Chondrocyte (in vitro differentiated cells): ENCODE measurements around the gene FAM222A. TPM values are rescaled to one million over a fixed set of nuclear protein-coding genes. Genes with fewer than 3 reads are reported as not detected.

Experiments used
- DNase-seq: peaks from one replicate; pipeline ENCODE4 v3.0.0; 2021; ENCODE audit warnings: mixed read lengths, low spot score
- H3K27ac Mint-ChIP-seq: one replicate; pipeline ENCODE4 v1.8.0; 2021; ENCODE audit warnings: mild to moderate bottlenecking, moderate library complexity, mixed read lengths; ENCODE audit not compliant: unreplicated experiment
- H3K27me3 Mint-ChIP-seq: 2 replicates; pipeline ENCODE4 v1.8.0; 2021; ENCODE audit warnings: low read depth, mixed read lengths
- H3K36me3 Mint-ChIP-seq: 2 replicates; pipeline ENCODE4 v1.8.0; 2021; ENCODE audit warnings: low read depth, mixed read lengths
- H3K4me1 Mint-ChIP-seq: 2 replicates; pipeline ENCODE4 v1.8.0; 2021; ENCODE audit warnings: low read depth, mild to moderate bottlenecking, mixed read lengths
- H3K4me3 Mint-ChIP-seq: one replicate; pipeline ENCODE4 v1.8.0; 2021; ENCODE audit warnings: mild to moderate bottlenecking, moderate library complexity, mixed read lengths; ENCODE audit not compliant: unreplicated experiment
- H3K9me3 Mint-ChIP-seq: 2 replicates; pipeline ENCODE4 v1.8.0; 2021; ENCODE audit warnings: low read depth, mixed read lengths
- total RNA-seq: library from RNA; stranded (reverse); gene quantifications from 3 replicates; pipeline ENCODE4 v1.2.1, GENCODE V29; 2021
- TF ChIP-seq, protein P1 (sequence below): fragments of 200-600 bp; sonication (generic); IDR thresholded peaks from 2 replicates; pipeline ENCODE4 v1.5.0; 2021; ENCODE audit warnings: antibody characterized with exemption, mild to moderate bottlenecking, moderate library complexity

The FAM222A gene
- total RNA-seq, 1 donor from 2014 or later: 1.0 TPM

DNA sequence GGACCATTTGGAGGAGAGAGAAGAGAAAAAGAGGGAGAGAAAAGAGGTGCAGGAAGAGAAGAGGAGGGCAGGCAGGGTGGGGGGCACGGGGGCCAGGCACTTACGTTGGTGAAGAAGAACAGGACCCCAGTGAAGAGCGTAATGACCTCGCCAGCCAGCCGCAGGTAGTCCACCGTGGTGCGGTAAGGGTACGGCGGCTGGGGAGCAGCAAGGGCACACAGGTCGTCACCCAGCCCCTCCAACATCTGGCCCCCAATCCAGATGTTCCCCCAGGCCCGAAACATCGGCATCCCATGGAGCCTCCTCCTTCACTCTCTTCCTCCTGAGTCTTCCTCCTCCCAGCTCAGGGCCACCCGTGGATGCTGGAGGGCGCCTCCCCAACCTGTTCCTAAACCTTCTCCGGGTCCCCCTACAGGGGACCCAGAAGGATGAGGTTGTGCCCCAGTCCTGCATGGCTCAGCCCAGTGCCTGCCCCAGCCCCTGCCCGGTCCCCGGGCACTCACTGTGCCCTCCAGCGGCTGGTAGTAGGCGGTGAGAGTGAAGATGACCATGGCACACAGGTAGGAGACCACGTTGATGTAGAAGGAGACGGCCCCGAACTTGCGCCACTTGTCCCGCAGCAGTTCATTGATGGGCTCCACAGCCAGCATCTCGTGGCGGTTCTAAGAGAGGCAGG lies 80.3 kb downstream of the FAM222A start:
- TF ChIP-seq, protein P1, sequence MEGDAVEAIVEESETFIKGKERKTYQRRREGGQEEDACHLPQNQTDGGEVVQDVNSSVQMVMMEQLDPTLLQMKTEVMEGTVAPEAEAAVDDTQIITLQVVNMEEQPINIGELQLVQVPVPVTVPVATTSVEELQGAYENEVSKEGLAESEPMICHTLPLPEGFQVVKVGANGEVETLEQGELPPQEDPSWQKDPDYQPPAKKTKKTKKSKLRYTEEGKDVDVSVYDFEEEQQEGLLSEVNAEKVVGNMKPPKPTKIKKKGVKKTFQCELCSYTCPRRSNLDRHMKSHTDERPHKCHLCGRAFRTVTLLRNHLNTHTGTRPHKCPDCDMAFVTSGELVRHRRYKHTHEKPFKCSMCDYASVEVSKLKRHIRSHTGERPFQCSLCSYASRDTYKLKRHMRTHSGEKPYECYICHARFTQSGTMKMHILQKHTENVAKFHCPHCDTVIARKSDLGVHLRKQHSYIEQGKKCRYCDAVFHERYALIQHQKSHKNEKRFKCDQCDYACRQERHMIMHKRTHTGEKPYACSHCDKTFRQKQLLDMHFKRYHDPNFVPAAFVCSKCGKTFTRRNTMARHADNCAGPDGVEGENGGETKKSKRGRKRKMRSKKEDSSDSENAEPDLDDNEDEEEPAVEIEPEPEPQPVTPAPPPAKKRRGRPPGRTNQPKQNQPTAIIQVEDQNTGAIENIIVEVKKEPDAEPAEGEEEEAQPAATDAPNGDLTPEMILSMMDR: no peak
- no peaks in the 10 kb centered on the region for H3K4me1 Mint-ChIP-seq
- no peak for DNase-seq
- H3K27me3 Mint-ChIP-seq: peaks cover 9% of the 10 kb centered on the region
- no peaks in the 10 kb centered on the region for H3K36me3 Mint-ChIP-seq
- H3K9me3 Mint-ChIP-seq: no peaks in the 10 kb centered on the region
- no peak overlapping the region for H3K27ac Mint-ChIP-seq
- H3K4me3 Mint-ChIP-seq: no peak overlapping the region

DNA sequence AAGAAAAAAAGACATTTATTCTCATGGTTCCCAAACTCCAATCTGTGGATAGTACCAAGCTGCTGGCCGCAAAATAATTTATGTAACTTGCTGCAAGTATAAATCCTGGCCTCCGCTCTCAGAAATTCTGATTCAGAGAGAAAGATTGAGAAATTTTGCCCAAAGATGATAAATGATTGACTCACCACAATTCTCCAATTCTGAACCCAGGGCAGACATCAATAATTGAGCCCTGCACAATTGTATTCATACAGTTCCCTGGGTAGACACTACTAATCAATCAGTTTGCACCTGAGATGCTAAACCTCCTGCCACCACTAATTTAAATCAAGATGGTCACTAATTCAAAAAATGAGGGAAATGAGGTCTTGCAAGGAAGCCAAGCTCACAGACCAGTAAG lies 81.4 kb downstream of the FAM222A start:
- H3K9me3 Mint-ChIP-seq: no peaks in the 10 kb centered on the region
- no peaks in the 10 kb centered on the region for H3K4me1 Mint-ChIP-seq
- no peak overlapping the region for H3K4me3 Mint-ChIP-seq
- no peak for DNase-seq
- no peaks in the 10 kb centered on the region for H3K36me3 Mint-ChIP-seq
- H3K27me3 Mint-ChIP-seq: peaks cover 9% of the 10 kb centered on the region
- no peak overlapping the region for H3K27ac Mint-ChIP-seq
- TF ChIP-seq, protein P1: no peak

DNA sequence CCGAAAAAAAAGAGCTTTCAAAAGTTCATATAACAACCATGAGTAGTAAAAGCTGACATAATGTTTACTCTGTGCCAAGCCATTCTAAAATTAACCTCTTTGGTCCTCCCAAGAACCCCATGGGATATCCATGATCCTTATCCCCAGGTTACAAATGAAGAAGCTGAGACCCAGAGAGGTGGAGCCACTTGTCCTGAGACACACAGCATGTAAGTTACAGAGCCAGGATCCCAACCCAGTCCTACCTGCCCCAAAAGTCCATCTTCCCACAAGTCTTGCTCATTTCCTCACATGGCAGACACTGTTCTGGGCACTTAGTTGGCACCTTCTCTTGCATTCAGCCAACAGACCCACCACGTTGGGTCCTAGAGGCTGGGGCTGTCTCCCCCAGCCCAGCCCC lies 82.4 kb downstream of the FAM222A start:
- Mint-ChIP-seq H3K4me1 (no peaks in the 10 kb centered on the region), H3K36me3 (no peaks in the 10 kb centered on the region), H3K27ac (no peak overlapping the region), H3K27me3 (peaks cover 9% of the 10 kb centered on the region), H3K4me3 (no peak overlapping the region), H3K9me3 (no peaks in the 10 kb centered on the region)
- TF ChIP-seq, protein P1: no peak
- DNase-seq: no peak

DNA sequence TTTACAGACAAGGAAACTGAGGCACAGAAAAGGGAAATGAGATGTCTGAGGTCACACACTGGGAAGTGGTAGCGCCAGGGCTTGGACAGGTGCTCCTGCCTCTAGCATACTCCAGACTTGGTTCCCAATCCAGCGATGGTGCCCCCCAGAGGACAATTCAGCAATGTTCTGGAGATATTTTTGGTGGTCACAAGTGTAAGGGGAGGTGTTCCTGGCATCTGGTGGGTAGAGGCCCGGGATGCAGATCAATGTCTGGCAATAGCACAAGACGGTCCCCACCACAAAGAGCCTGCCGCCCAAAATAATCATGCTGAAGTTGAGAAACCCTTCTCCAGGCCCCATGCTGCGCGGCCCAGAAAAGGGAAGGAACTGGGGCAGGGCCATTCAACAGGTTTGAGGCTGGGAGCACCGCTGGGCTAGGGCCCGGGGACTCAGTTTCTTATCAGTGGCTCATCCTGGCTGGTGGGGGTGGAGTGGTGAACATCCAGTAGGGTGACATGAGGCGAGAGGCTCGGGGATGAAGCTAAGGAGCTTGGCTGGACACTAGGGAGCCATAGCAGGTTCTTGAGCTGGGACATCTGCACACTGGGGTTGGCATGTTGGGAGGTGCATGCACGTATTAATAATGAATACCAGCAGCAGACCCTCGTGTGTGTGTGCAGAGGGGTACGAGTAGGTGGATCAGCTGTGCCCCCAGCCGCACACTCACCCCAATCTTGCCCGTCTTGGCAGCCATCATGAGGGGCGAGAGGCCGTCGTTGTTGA lies 84.5 kb downstream of the FAM222A start:
- Mint-ChIP-seq H3K36me3 (no peaks in the 10 kb centered on the region), H3K27me3 (peaks cover 7% of the 10 kb centered on the region), H3K4me3 (no peak overlapping the region), H3K4me1 (no peaks in the 10 kb centered on the region), H3K27ac (no peak overlapping the region), H3K9me3 (no peaks in the 10 kb centered on the region)
- no peak for DNase-seq
- TF ChIP-seq, protein P1: peak; percentile 57

DNA sequence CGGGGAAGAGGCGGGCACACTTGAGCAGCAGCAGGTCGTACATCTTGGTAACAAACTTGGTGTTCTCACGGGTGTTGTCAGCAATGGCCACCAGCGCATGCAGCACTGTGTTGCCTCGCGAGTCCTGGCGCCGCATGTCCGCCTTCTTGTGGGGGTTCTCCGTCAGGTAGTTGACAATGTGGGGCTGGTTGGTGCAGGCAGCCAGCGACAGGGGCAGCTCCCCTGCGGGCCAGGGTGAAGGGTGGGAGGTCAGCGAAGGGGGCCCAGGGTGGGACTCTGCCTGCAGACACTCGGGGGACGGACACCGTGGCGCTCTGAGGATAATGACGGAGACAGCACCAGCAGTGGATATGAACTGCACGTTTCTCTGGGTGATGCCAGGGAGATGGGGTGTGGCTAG lies 85.1 kb downstream of the FAM222A start:
- no peaks in the 10 kb centered on the region for H3K9me3 Mint-ChIP-seq
- H3K27me3 Mint-ChIP-seq: peaks cover 2% of the 10 kb centered on the region
- no peak overlapping the region for H3K27ac Mint-ChIP-seq
- TF ChIP-seq, protein P1: no peak
- no peaks in the 10 kb centered on the region for H3K4me1 Mint-ChIP-seq
- H3K36me3 Mint-ChIP-seq: no peaks in the 10 kb centered on the region
- no peak for DNase-seq
- H3K4me3 Mint-ChIP-seq: no peak overlapping the region
